Measurements from ENCODE around the gene LYRM4. TPM values are rescaled to one million over a fixed set of nuclear protein-coding genes. Genes with fewer than 3 reads are reported as not detected.
A peak's percentile ranks its signal among the peaks of the same experiment; 100 is the strongest.

LYRM4 gene
- total RNA-seq, 1 experiment from 2014 or later: 44.3 TPM

- Histone ChIP-seq H3K27me3 (ENCODE audit: insufficient read depth, low read length) (no peaks in the 10 kb centered on the region), H3K79me1 (ENCODE audit: insufficient read depth, low read depth, low read length, poor library complexity, severe bottlenecking) (no peaks in the 10 kb centered on the region), H2BK12ac (ENCODE audit: insufficient read length, low read depth, low read length) (no peak overlapping the region), H3K56ac (ENCODE audit: insufficient read length, low read depth, low read length) (no peak overlapping the region), H3K14ac (ENCODE audit: insufficient read depth, low read length) (no peak overlapping the region), H2AK5ac (ENCODE audit: insufficient read length, low read length) (no peak overlapping the region), H2BK120ac (ENCODE audit: low read depth, low read length, poor library complexity, severe bottlenecking) (no peak overlapping the region), H3K79me2 (ENCODE audit: insufficient read depth, low read length) (no peaks in the 10 kb centered on the region), H3K18ac (ENCODE audit: insufficient read length, low read depth, low read length) (no peak overlapping the region), H4K91ac (ENCODE audit: insufficient read length, low read depth, low read length) (no peak overlapping the region), H4K5ac (ENCODE audit: insufficient read length, low read depth, low read length) (no peak overlapping the region), H2BK5ac (ENCODE audit: insufficient read length, low read length) (no peak overlapping the region), H3T11ph (ENCODE audit: low read length) (no peak overlapping the region), H3K4me1 (ENCODE audit: insufficient read depth, low read length) (no peaks in the 10 kb centered on the region; the same call in 1 of the 2 replicates), H2BK20ac (ENCODE audit: low read depth, low read length, poor library complexity, severe bottlenecking) (no peak overlapping the region), H2AFZ (ENCODE audit: low read length) (no peak overlapping the region), H3K27ac (ENCODE audit: insufficient read length, low read depth, low read length) (no peak overlapping the region), H3K9me3 (ENCODE audit: control insufficient read depth, low read depth, low read length) (no peaks in the 10 kb centered on the region), H4K8ac (replicated peaks; ENCODE audit: insufficient read length, low read depth, low read length) (no peak overlapping the region), H3K4ac (ENCODE audit: low read depth, low read length) (no peak overlapping the region), H2BK15ac (ENCODE audit: low read depth, low read length) (no peak overlapping the region), H3K23ac (ENCODE audit: insufficient read length, low read depth, low read length) (no peak overlapping the region), H3K4me2 (ENCODE audit: insufficient read depth, insufficient read length, low read length) (no peak overlapping the region), H3K9ac (ENCODE audit: extremely low read depth, insufficient read length, low read length) (no peak overlapping the region), H4K20me1 (ENCODE audit: control insufficient read depth, insufficient read depth, insufficient read length) (no peaks in the 10 kb centered on the region), H3K23me2 (ENCODE audit: insufficient read length, low read depth, low read length, poor library complexity, severe bottlenecking) (no peaks in the 10 kb centered on the region)
- Mint-ChIP-seq H3K36me3 (ENCODE audit: insufficient read depth in 1 of 3, low read depth in 3 of 3) (peaks cover 0 to 10% (median 2%) of the 10 kb centered on the region in 3 experiments; a peak in 3 of 7 replicates), H3K27ac (peak overlapping the region in 1 of 3 experiments; percentile 68; a peak in 1 of 7 replicates), H3K27me3 (ENCODE audit: low read depth) (0 out of 2 replicates have a peak, but pooled peaks cover 2% of the 10 kb centered on the region), H3K4me3 (no peak overlapping the region), H3K4me1 (peaks cover 8 to 10% of the 10 kb centered on the region in 2 experiments), H3K9me3 (no peaks in the 10 kb centered on the region)
- no peak for DNase-seq
- WGBS (ENCODE audit: extremely low coverage, insufficient read length, low lambda C conversion rate): no CpG with 5 or more reads among the region's 6 CpGs
- TF ChIP-seq, protein P1, sequence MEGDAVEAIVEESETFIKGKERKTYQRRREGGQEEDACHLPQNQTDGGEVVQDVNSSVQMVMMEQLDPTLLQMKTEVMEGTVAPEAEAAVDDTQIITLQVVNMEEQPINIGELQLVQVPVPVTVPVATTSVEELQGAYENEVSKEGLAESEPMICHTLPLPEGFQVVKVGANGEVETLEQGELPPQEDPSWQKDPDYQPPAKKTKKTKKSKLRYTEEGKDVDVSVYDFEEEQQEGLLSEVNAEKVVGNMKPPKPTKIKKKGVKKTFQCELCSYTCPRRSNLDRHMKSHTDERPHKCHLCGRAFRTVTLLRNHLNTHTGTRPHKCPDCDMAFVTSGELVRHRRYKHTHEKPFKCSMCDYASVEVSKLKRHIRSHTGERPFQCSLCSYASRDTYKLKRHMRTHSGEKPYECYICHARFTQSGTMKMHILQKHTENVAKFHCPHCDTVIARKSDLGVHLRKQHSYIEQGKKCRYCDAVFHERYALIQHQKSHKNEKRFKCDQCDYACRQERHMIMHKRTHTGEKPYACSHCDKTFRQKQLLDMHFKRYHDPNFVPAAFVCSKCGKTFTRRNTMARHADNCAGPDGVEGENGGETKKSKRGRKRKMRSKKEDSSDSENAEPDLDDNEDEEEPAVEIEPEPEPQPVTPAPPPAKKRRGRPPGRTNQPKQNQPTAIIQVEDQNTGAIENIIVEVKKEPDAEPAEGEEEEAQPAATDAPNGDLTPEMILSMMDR (conservative IDR thresholded peaks at IDR 0.05): no peak
These were observed 152.1 kb downstream of the LYRM4 start for GRCh38 chr6:5108536-5109150.

All from H9 (cell line).